Caco-2 (cell line): ENCODE data around the gene BRINP1. TPM values are rescaled to one million over a fixed set of nuclear protein-coding genes. Genes with fewer than 3 reads are reported as not detected.

Experiments
- BruUV-seq: library from RNA; stranded (reverse); fragments of 400-500 nt; replicated peaks from 2 replicates; lab custom pipeline; 2021; lab: Mats Ljungman, UMichigan
- CTCF ChIA-PET: fragments of 300-600 bp; sonication (Branson Sonifier 250); formaldehyde crosslinking; loops from one replicate; lab custom pipeline; 2022; ENCODE audit warnings: antibody characterized with exemption; lab: Charles Lee
- POLR2A ChIA-PET: fragments of 300-600 bp; sonication (Branson Sonifier 250); formaldehyde crosslinking; loops from one replicate; lab custom pipeline; 2022; ENCODE audit warnings: antibody characterized with exemption; lab: Charles Lee
- DNase-seq, 2 experiments: peaks; one replicate each; pipeline versions ENCODE4 v3.0.0 to v3.0.0-alpha.2; 2020 to 2022
- H3K27me3 ChIP-seq: replicated peaks from 2 replicates; pipeline ENCODE4 v1.6.0; 2011; ENCODE audit warnings: low read length; ENCODE audit not compliant: control insufficient read depth, insufficient read depth
- H3K36me3 ChIP-seq: 2 replicates; pipeline ENCODE4 v1.5.1; 2011; ENCODE audit warnings: low read length; ENCODE audit not compliant: control insufficient read depth, insufficient read depth
- H3K4me1 ChIP-seq: fragments of 250-450 bp; sonication (Bioruptor Pico); 2 replicates; pipeline ENCODE4 v1.5.1; 2020; ENCODE audit warnings: mild to moderate bottlenecking
- H3K4me3 ChIP-seq: 2 replicates; pipeline ENCODE4 v1.5.1; 2011; ENCODE audit warnings: low read depth, mild to moderate bottlenecking, control low read depth, low read length
- H3K9me3 ChIP-seq: fragments of 250-450 bp; sonication (Bioruptor Pico); 2 replicates; pipeline ENCODE4 v1.5.1; 2020; ENCODE audit warnings: mild to moderate bottlenecking, moderate library complexity
- H3K27ac Mint-ChIP-seq: one replicate; pipeline ENCODE4 v1.8.0; 2022; ENCODE audit warnings: mixed read lengths; ENCODE audit not compliant: unreplicated experiment
- H3K27me3 Mint-ChIP-seq: one replicate; pipeline ENCODE4 v1.8.0; 2022; ENCODE audit warnings: mixed read lengths; ENCODE audit not compliant: insufficient read depth, unreplicated experiment
- H3K36me3 Mint-ChIP-seq: one replicate; pipeline ENCODE4 v1.8.0; 2022; ENCODE audit warnings: mild to moderate bottlenecking, mixed read lengths; ENCODE audit not compliant: insufficient read depth, unreplicated experiment
- H3K4me1 Mint-ChIP-seq: one replicate; pipeline ENCODE4 v1.8.0; 2022; ENCODE audit warnings: low read depth, mixed read lengths; ENCODE audit not compliant: unreplicated experiment
- H3K4me3 Mint-ChIP-seq: one replicate; pipeline ENCODE4 v1.8.0; 2022; ENCODE audit warnings: mild to moderate bottlenecking, moderate library complexity, mixed read lengths; ENCODE audit not compliant: unreplicated experiment
- H3K9me3 Mint-ChIP-seq: one replicate; pipeline ENCODE4 v1.8.0; 2022; ENCODE audit warnings: mixed read lengths; ENCODE audit not compliant: unreplicated experiment
- CTCF ChIP-seq, 2 experiments: fragments of 200-600 bp in 1 of 2; IDR thresholded peaks; 1 replicate in 1 of 2; 2 replicates in 1 of 2; pipeline versions ENCODE4 v1.5.1 to v1.8.0; 2011 to 2022; ENCODE audit warnings: antibody characterized with exemption in 1 of 2, control low read depth in 1 of 2, inconsistent platforms in 1 of 2, low read depth in 1 of 2, low read length in 1 of 2, mild to moderate bottlenecking in 1 of 2, moderate library complexity in 1 of 2; ENCODE audit not compliant: insufficient read depth in 1 of 2, severe bottlenecking in 1 of 2, unreplicated experiment in 1 of 2
- intact Hi-C: fragments of 100-400 bp; cut with micrococcal nuclease; formaldehyde crosslinking; loops from one replicate; pipeline ENCODE4 v1.10.0; 2022; ENCODE audit not compliant: unreplicated experiment
- total RNA-seq: library from RNA; stranded (reverse); gene quantifications from 2 replicates; pipeline ENCODE4 v1.2.3, GENCODE V29; 2022

The BRINP1 gene
- total RNA-seq, 1 experiment from 2014 or later = not detected

- no peak for DNase-seq
- no peaks in the 10 kb centered on the region for H3K27me3 Mint-ChIP-seq
- no peaks in the 10 kb centered on the region for H3K36me3 Mint-ChIP-seq
- no peak overlapping the region for H3K4me3 Mint-ChIP-seq
- H3K9me3 ChIP-seq = no peaks in the 10 kb centered on the region
- H3K36me3 ChIP-seq = no peaks in the 10 kb centered on the region
- BruUV-seq = no TSS peak
- TF ChIP-seq CTCF (IDR thresholded peaks at IDR 0.05; ENCODE audit: insufficient read depth in 1 of 2, low read depth in 1 of 2, low read length in 1 of 2, severe bottlenecking in 1 of 2, unreplicated experiment in 1 of 2) = no peak
- no peaks in the 10 kb centered on the region for H3K4me1 Mint-ChIP-seq
- H3K27me3 ChIP-seq = no peaks in the 10 kb centered on the region
- no peak overlapping the region for H3K27ac Mint-ChIP-seq
- intact Hi-C loops = no loop called here
- H3K9me3 Mint-ChIP-seq = no peaks in the 10 kb centered on the region
- ChIA-PET POLR2A (no interaction called here), CTCF (no interaction called here)
- no peak overlapping the region for H3K4me3 ChIP-seq
- H3K4me1 ChIP-seq = no peaks in the 10 kb centered on the region
Measured at GRCh38 chr9:119167876-119168275, 201.4 kb downstream of the BRINP1 start.

- Mint-ChIP-seq H3K36me3 (no peaks in the 10 kb centered on the region), H3K4me1 (no peaks in the 10 kb centered on the region), H3K27me3 (no peaks in the 10 kb centered on the region), H3K4me3 (no peak overlapping the region), H3K27ac (no peak overlapping the region), H3K9me3 (no peaks in the 10 kb centered on the region)
- no peak for TF ChIP-seq CTCF (IDR thresholded peaks at IDR 0.05; ENCODE audit: insufficient read depth in 1 of 2, low read depth in 1 of 2, low read length in 1 of 2, severe bottlenecking in 1 of 2, unreplicated experiment in 1 of 2)
- POLR2A ChIA-PET = no interaction called here
- no peaks in the 10 kb centered on the region for H3K27me3 ChIP-seq
- no peaks in the 10 kb centered on the region for H3K4me1 ChIP-seq
- no peak overlapping the region for H3K4me3 ChIP-seq
- H3K9me3 ChIP-seq = no peaks in the 10 kb centered on the region
- no peak for DNase-seq
- no peaks in the 10 kb centered on the region for H3K36me3 ChIP-seq
- intact Hi-C loops = no loop called here
- CTCF ChIA-PET = no interaction called here
- no TSS peak for BruUV-seq
Measured at GRCh38 chr9:119167267-119167666, 202.0 kb downstream of the BRINP1 start.

GRCh38 chr9:119166096-119166495 is 203.1 kb downstream of the BRINP1 start:
- H3K27me3 ChIP-seq = no peaks in the 10 kb centered on the region
- Mint-ChIP-seq H3K27ac (no peak overlapping the region), H3K4me1 (no peaks in the 10 kb centered on the region), H3K4me3 (no peak overlapping the region), H3K9me3 (no peaks in the 10 kb centered on the region), H3K27me3 (no peaks in the 10 kb centered on the region), H3K36me3 (no peaks in the 10 kb centered on the region)
- ChIA-PET POLR2A (no interaction called here), CTCF (no interaction called here)
- no peaks in the 10 kb centered on the region for H3K36me3 ChIP-seq
- TF ChIP-seq CTCF (IDR thresholded peaks at IDR 0.05; ENCODE audit: insufficient read depth in 1 of 2, low read depth in 1 of 2, low read length in 1 of 2, severe bottlenecking in 1 of 2, unreplicated experiment in 1 of 2) = no peak
- BruUV-seq = no TSS peak
- no peaks in the 10 kb centered on the region for H3K4me1 ChIP-seq
- no peak for DNase-seq
- intact Hi-C loops = no loop called here
- no peak overlapping the region for H3K4me3 ChIP-seq
- H3K9me3 ChIP-seq = no peaks in the 10 kb centered on the region
